Testis (tissue), 5 donors: Measurements from ENCODE around the gene PSMC1. TPM values are rescaled to one million over a fixed set of nuclear protein-coding genes. Genes with fewer than 3 reads are reported as not detected.
A peak's percentile ranks its signal among the peaks of the same experiment; 100 is the strongest.
"Not testable (repeated sequence)": the region's sequence is repeated elsewhere in the genome, so short reads cannot be mapped to it uniquely, and the experiment has no call there.

ENCODE experiments used
- DNase-seq: peaks from one replicate; pipeline ENCODE4 v3.0.0-alpha.2; 2019
- H3K27ac ChIP-seq, 2 donors: fragments of 200-600 bp; sonication (generic); one replicate each; pipeline ENCODE4 v1.5.1; 2019
- H3K27me3 ChIP-seq: fragments of 200-600 bp; sonication (generic); one replicate; pipeline ENCODE4 v1.5.1; 2019
- H3K36me3 ChIP-seq: fragments of 200-600 bp; sonication (generic); one replicate; pipeline ENCODE4 v1.5.1; 2017; ENCODE audit warnings: low read depth; ENCODE audit errors: missing control alignments
- H3K4me1 ChIP-seq: fragments of 200-600 bp; sonication (generic); one replicate; pipeline ENCODE4 v1.5.1; 2019
- H3K4me3 ChIP-seq, 2 donors: fragments of 200-600 bp; sonication (generic); one replicate each; pipeline ENCODE4 v1.5.1; 2017 to 2019
- H3K9me3 ChIP-seq: fragments of 200-600 bp; sonication (generic); one replicate; pipeline ENCODE4 v1.5.1; 2017
- CTCF ChIP-seq, 3 experiments: fragments of 450-650 bp in 2 of 3; fragments of 200-600 bp in 1 of 3; sonication (generic) in 1 of 3; IDR thresholded peaks; one replicate each; pipeline ENCODE4 v1.5.1; 2016 to 2019; ENCODE audit warnings: antibody characterized with exemption in 3 of 3, mild to moderate bottlenecking in 2 of 3, moderate library complexity in 1 of 3
- POLR2A ChIP-seq: fragments of 450-650 bp; IDR thresholded peaks from one replicate; pipeline ENCODE4 v1.6.1; 2017; ENCODE audit warnings: antibody characterized with exemption, mild to moderate bottlenecking, moderate library complexity
- WGBS, 2 donors: methylation state at CpG; one replicate each; pipeline ENCODE4 v1.1.5; 2018; 5-methylcytosine and 5-hydroxymethylcytosine counted together
- intact Hi-C: fragments of 100-400 bp; cut with DNase I; formaldehyde crosslinking; loops from one replicate; pipeline ENCODE4 v1.15.1; 2023; ENCODE audit warnings: low total_unique reads
- long read RNA-seq, 2 donors: transcript quantifications; one replicate each; lab custom pipeline, GENCODE V29; 2026
- polyA plus RNA-seq: library from polyadenylated mRNA; stranded (reverse); fragments of 350-450 nt; fragmentation: Illumina TruSeq; extraction: RNeasy Lipid Tissue Mini Kit (QIAGEN cat#74804); gene quantifications from one replicate; pipeline ENCODE4 v1.2.3, GENCODE V29; 2014; ENCODE audit warnings: low read depth, low replicate concordance; ENCODE audit not compliant: insufficient read depth
- total RNA-seq, 2 donors: library from RNA; depleted of rRNA; stranded (reverse); fragments of >200 nt; gene quantifications; one replicate each; pipeline ENCODE4 v1.2.3, GENCODE V29; 2016

PSMC1 gene
- total RNA-seq (100 to 1,000 TPM; 111 to 133 TPM), polyA plus RNA-seq (300 TPM)
- long read RNA-seq, donor 1, full-length matches to known transcripts = 29 of 80 reads
- long read RNA-seq, donor 1, partial matches to known transcripts = 51 of 80 reads
- long read RNA-seq, donor 1, other reads (novel, unspliced or antisense) = 0 of 80 reads
- long read RNA-seq, donor 2, full-length matches to known transcripts = 19 of 31 reads
- long read RNA-seq, donor 2, partial matches to known transcripts = 12 of 31 reads
- long read RNA-seq, donor 2, other reads (novel, unspliced or antisense) = 0 of 31 reads

- Histone ChIP-seq H3K27me3 (no peaks in the 10 kb centered on the region), H3K9me3 (no peaks in the 10 kb centered on the region), H3K4me1 (peaks cover 8% of the 10 kb centered on the region), H3K27ac (peak within 1 kb of the TSS; percentile 62 to 78), H3K36me3 (no peaks in the 10 kb centered on the region), H3K4me3 (peak within 1 kb of the TSS; percentile 88 to 90)
- DNase-seq = peak; percentile 95
- intact Hi-C loops = no loop called here
- 1% methylated on average over 35 to 55 of the region's 55 CpGs for WGBS, 2 donors
- TF ChIP-seq CTCF (IDR thresholded peaks at IDR 0.05) (peak in 1 of 3 experiments; percentile 30), POLR2A (no peak)
Measured at GRCh38 chr14:90256354-90257131, at the start of gene PSMC1. PSMC1 (plus strand) TSS chr14:90256553; CDS start chr14:90256598, 45 bp downstream.

- Histone ChIP-seq H3K4me3 (no peak overlapping the region), H3K27me3 (no peaks in the 10 kb centered on the region), H3K4me1 (no peaks in the 10 kb centered on the region), H3K36me3 (no peaks in the 10 kb centered on the region), H3K27ac (no peak overlapping the region), H3K9me3 (no peaks in the 10 kb centered on the region)
- WGBS, 2 donors = 81 to 82% methylated on average over 7 of the region's 7 CpGs
- intact Hi-C loops = no loop called here
- no peak for TF ChIP-seq CTCF (IDR thresholded peaks at IDR 0.05)
- TF ChIP-seq POLR2A = no peak
- no peak for DNase-seq
Measured at GRCh38 chr14:90213099-90213748, 43.1 kb upstream of the PSMC1 start.

GRCh38 chr14:90228478-90228877, 27.9 kb upstream of the PSMC1 start:
- 88 to 89% methylated on average over 4 of the region's 4 CpGs for WGBS, 2 donors
- no peaks in the 10 kb centered on the region for H3K4me1 ChIP-seq
- H3K36me3 ChIP-seq = no peaks in the 10 kb centered on the region
- H3K27me3 ChIP-seq = no peaks in the 10 kb centered on the region
- intact Hi-C loops = no loop called here
- no peak overlapping the region for H3K27ac ChIP-seq
- no peak for DNase-seq
- no peak overlapping the region for H3K4me3 ChIP-seq
- no peak for TF ChIP-seq CTCF (IDR thresholded peaks at IDR 0.05)
- TF ChIP-seq POLR2A = no peak
- no peaks in the 10 kb centered on the region for H3K9me3 ChIP-seq

GRCh38 chr14:90229942-90230341, 26.4 kb upstream of the PSMC1 start:
- H3K4me1 ChIP-seq, H3K36me3 ChIP-seq, H3K27ac ChIP-seq, H3K9me3 ChIP-seq, H3K4me3 ChIP-seq, H3K27me3 ChIP-seq, DNase-seq, intact Hi-C loops: not testable (repeated sequence)
- WGBS, 2 donors = 94 to 100% methylated on average over 1 of the region's 1 CpG
